Measurements from ENCODE around the gene AFG1L.

DNA sequence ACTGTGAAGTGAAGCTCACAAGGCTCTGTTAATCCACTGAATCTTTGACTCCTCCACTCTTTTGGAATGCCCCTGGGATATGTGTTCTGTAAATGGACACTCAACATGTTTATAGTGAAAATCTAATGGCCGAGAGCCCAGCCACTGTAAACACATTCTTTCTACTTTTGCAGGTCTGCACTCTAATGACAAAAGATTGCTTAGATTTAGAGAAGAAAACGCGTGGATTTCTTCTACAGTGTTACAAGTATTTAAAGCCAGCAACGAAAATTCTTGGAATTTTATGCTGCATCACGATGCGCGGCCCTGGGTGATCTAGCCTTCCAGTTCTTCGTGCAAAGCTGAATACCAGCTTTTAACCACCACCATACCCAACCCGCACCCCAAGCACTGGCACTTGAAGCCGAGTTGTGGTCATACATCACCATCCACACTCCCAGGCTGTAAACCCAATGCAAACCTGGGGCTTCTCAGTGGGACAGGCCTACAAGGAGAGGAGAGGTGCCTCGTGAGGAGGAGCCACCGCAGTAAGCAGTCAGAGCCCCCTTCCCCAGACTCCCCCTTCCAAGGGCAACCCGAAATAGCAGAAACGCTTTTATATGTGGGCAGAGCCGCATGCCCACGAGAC, 262.1 kb downstream of the AFG1L start:
- TF ChIP-seq YY1 (IDR thresholded peaks at IDR 0.05; ENCODE audit: insufficient read depth, insufficient read length) (no peak), SUZ12 (IDR thresholded peaks at IDR 0.05; ENCODE audit: extremely low read depth, insufficient read depth, insufficient read length) (no peak)
